Thyroid gland (tissue), 4 donors: ENCODE results near the gene SERPINB6.

Experiments
- CTCF ChIP-seq, 6 experiments: fragments of 200-600 bp in 3 of 6; fragments of 450-650 bp in 3 of 6; sonication (generic) in 3 of 6; IDR thresholded peaks; one replicate each; pipeline ENCODE4 v1.5.1; 2016 to 2019; ENCODE audit warnings: antibody characterized with exemption in 6 of 6, mild to moderate bottlenecking in 2 of 6, inconsistent platforms in 1 of 6, moderate library complexity in 1 of 6
- POLR2A ChIP-seq, 2 donors: fragments of 450-650 bp; IDR thresholded peaks; one replicate each; pipeline ENCODE4 v1.6.1; 2017; ENCODE audit warnings: antibody characterized with exemption in 2 of 2, mild to moderate bottlenecking in 2 of 2, moderate library complexity in 1 of 2

GRCh38 chr6:2998998-2999617, 27.7 kb upstream of the SERPINB6 start:
- TF ChIP-seq POLR2A (IDR thresholded peaks at IDR 0.05) (no peak), CTCF (IDR thresholded peaks at IDR 0.05) (no peak)
